Coronary artery (tissue), 2 donors: Measurements from ENCODE around the gene CADM4.
A peak's percentile ranks its signal among the peaks of the same experiment; 100 is the strongest.
"Not testable (repeated sequence)": the region's sequence is repeated elsewhere in the genome, so short reads cannot be mapped to it uniquely, and the experiment has no call there.

Experiments used
- DNase-seq: peaks from one replicate; pipeline ENCODE4 v3.0.0-alpha.2; 2017; ENCODE audit warnings: low spot score
- H3K27ac ChIP-seq, 2 donors: fragments of 200-600 bp; sonication (generic); one replicate each; pipeline ENCODE4 v1.5.1; 2016 to 2019
- H3K4me3 ChIP-seq: fragments of 200-600 bp; sonication (generic); 2 replicates; pipeline ENCODE4 v1.5.1; 2016; ENCODE audit warnings: mild to moderate bottlenecking, moderate library complexity
- TF ChIP-seq, protein P1 (sequence below): fragments of 200-600 bp; sonication (generic); IDR thresholded peaks from one replicate; pipeline ENCODE4 v1.5.1; 2019; ENCODE audit warnings: antibody characterized with exemption

The CADM4 gene

DNA sequence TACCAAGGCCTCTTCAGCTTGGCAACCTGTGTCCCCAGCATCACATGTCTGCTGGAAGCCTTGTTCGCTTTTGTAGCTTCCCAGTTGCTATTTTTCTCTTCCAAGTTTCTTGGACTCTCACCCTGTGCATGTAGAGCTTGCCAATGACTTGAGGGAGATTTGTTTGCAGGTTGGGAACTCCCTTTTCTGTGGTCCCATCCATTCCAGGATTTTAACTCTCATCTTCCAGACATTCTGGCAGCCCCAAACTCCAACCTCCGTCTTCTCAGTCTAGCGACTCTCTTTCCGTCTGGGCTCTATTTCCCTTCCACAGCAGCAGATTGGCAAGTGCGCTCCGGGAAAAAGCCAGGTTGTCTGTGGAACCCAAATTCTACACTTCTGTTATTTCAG is 21.3 kb upstream of the CADM4 start:
- Histone ChIP-seq H3K27ac (no peak overlapping the region), H3K4me3 (no peak overlapping the region)
- DNase-seq = no peak
- TF ChIP-seq, protein P1, sequence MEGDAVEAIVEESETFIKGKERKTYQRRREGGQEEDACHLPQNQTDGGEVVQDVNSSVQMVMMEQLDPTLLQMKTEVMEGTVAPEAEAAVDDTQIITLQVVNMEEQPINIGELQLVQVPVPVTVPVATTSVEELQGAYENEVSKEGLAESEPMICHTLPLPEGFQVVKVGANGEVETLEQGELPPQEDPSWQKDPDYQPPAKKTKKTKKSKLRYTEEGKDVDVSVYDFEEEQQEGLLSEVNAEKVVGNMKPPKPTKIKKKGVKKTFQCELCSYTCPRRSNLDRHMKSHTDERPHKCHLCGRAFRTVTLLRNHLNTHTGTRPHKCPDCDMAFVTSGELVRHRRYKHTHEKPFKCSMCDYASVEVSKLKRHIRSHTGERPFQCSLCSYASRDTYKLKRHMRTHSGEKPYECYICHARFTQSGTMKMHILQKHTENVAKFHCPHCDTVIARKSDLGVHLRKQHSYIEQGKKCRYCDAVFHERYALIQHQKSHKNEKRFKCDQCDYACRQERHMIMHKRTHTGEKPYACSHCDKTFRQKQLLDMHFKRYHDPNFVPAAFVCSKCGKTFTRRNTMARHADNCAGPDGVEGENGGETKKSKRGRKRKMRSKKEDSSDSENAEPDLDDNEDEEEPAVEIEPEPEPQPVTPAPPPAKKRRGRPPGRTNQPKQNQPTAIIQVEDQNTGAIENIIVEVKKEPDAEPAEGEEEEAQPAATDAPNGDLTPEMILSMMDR = no peak

DNA sequence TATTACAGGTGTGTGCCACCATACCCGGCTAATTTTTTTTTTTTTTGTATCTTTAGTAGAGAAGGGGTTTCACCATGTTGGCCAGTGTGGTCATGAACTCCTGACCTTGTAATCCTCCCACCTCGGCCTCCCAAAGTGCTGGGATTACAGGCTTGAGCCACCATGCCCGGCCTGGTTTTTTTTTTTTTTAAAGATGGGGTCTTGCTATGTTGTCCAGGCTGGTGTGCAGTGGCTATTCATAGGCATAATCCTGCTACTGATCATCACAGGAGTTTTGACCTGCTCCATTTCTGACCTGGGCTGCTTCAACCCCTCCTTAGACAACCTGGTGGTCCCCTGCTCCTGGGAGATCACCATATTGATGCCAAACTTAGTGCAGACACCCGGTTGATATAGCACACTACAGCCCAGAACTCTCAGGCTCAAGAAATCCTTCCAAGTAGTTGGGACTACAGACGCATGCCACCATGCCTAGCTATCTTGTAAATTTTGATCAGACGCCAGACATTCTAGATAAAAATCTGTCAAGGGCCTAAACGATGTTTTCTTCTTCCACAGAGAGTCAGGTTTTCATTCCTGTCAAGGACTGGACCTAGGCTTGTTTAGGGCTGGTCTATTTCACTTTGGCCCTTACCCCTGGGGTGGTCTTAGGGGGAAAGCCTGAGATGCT is 20.8 kb upstream of the CADM4 start:
- DNase-seq = no peak
- H3K27ac ChIP-seq = no peak overlapping the region
- no peak overlapping the region for H3K4me3 ChIP-seq
- TF ChIP-seq, protein P1 = no peak

DNA sequence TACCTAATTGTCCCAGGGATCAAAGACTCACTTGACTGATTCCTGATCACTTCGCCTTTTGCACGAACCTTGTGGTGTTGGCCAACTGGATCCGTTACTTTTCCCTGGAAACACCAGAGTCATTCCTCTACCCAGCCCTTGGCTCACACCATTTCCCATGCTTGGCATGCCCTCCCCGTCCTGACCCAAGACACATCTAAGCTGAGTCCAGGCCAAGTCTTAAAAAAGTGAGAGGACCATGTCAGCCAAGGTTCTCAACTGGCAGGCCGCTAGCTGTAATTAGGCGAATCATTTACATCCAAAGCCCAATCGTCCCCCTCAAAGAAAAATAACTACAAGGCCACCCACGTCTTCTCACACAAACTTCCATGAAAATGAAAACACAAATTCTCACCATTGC is 18.8 kb upstream of the CADM4 start:
- TF ChIP-seq, protein P1 = no peak
- H3K4me3 ChIP-seq = no peak overlapping the region
- DNase-seq = no peak
- H3K27ac ChIP-seq = no peak overlapping the region

DNA sequence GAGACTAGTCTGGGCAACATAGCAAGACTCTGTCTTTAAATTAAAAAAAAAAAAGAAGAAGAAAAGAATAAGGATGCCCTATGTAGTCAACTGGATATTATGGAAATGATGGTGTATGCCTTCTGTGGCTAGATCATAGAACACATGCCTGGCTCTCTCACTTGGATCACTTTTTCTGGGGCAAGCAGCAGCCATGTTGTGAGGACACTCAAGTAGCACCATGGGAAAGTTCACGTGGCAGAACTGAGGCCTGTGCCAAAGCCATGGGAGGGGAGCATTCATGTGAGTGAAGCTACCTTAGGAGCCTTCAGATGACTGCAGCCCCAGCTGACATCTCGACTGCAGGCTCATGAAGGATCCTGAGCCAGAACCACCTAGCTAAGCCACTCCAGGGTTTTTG is 18.4 kb upstream of the CADM4 start:
- DNase-seq = no peak

DNA sequence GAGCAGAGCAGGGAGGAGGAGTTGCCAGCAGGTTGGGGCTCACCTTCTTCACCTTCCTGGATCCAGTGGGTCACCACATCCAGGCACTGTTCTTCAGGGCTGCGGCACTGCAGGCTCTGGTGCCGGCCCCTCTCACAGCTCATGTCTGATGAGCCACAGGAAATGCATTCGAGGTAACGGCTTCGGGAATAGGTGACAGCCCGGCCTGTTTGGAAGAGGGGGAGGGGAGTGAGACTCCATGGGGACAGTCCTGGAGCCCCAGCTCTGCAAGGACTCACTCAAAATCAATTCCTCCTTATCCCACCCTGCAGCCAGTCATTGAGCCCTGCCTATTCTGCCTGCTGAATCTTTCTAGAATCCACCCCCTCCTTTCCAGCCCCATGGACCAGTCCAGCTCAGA is 16.8 kb upstream of the CADM4 start:
- Histone ChIP-seq H3K4me3 (no peak overlapping the region), H3K27ac (no peak overlapping the region)
- TF ChIP-seq, protein P1 = no peak
- DNase-seq = no peak

More for the DNA sequence above, 18.4 kb upstream of the CADM4 start:
- Histone ChIP-seq H3K4me3 (no peak overlapping the region), H3K27ac (no peak overlapping the region)
- TF ChIP-seq, protein P1 = no peak

DNA sequence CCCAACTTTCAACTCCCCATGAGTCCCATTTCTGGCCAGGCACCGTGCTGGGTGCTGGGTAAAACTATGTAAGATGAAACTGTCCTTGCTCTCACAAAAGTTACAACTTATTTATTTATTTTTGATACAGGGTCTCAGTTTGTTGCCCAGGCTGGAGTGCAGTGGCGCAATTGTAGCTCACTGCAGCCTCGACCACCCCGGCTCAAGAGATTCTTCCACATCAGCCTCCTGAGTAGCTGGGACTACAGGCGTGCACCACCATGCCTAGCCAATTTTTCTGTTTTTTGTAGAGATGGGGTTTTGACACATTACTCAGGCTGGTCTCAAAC is 12.9 kb upstream of the CADM4 start:
- TF ChIP-seq, protein P1 = no peak
- no peak overlapping the region for H3K27ac ChIP-seq

DNA sequence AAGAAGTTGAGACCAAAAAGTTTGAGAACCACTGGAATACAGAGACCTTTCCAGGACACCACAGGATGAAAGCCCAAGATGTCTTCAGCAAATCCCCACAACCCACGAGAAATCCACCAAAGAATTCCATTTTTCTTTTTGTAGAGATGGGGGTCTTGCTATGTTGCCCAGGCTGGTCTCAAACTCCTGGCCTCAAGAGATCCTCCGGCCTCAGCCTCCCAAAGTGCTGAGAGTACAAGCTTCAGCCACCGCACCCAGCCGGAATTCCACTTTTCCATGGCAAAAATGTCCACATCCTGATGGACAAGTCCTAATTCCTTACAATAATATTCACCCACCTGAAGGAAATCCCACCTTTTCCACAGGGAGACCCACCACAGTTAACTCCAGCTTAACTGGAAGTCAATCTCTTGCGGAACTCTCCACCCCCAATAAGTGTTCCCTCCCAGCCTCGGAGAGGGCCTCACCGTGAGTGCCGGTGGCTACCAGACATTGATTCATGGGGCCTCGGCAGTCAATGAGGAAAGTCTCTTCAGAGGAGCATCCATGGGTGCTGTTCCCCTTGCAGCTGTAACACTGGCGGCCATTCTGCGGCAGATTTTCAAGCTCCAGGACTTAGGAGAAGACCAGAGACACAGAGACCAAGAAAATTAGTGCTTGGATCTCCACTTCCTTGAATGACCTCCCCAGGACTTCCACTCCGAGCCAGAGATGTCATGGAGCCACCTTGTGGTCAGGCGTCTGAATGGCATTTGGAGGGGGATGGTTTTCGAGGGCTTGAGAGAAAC is 12.3 kb upstream of the CADM4 start:
- no peak for DNase-seq
- TF ChIP-seq, protein P1 = peak; percentile 68
- no peak overlapping the region for H3K27ac ChIP-seq
- H3K4me3 ChIP-seq = no peak overlapping the region

More for the DNA sequence above, 12.9 kb upstream of the CADM4 start:
- no peak for DNase-seq
- no peak overlapping the region for H3K4me3 ChIP-seq

DNA sequence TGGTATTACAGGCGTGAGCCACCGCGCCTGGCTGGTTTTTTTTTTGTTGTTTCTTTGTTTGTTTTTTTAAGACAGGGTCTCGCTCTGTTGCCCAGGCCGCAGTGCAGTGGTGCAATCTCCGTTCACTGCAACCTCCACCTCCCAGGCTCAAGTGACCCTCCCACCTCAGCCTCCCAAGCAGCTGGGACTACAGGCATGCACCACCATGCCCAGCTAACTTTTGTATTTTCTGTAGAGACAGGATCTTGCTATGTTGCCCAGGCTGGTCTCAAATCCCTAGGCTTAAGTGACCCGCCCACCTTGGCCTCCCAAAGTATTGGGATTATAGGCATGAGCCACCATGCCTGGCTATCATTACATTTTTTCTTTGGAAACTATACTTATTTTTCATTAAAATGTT is 10.6 kb upstream of the CADM4 start:
- not testable (repeated sequence) for DNase-seq, H3K27ac ChIP-seq, H3K4me3 ChIP-seq
